ENCODE data around the gene LPCAT2.
A peak's percentile ranks its signal among the peaks of the same experiment; 100 is the strongest.

The LPCAT2 gene

DNA sequence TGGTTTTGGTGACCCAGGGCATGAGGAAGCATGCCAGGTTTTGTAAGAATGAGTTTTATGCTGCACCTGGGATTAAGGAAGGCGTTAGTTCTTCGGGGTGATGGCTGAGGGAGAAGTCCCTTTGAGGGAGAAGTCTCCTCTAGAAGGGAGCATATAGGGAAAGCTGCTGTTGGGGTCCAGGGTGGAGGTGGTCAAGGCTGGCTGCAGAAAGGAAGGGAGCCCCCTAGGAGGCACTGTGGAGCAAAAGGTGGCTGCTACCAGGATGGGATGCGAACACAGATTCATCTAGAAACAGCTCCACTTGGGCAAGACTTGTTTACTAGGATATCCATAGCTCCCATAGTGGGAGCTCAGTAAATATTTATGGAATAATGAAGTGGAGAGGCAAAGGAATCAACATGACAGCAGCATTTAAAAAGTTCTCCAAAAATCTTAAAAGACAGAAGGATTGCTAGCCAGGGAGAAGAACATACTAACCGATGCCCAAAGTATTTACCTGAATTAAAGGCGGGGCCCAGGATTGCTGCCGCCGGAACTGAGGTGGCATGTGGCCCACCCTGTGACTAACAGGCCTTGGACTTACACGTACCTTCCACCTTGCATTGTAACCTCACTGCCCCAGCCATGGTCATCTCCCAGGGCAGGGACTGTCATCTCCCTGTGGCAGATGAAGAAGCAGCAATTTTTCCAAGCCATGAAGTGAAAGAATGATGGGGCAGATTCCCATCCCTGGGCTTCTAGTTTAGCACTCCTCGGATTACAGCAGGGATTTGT lies 7.1 kb upstream of the LPCAT2 start (continued):
- TF ChIP-seq, protein P1, sequence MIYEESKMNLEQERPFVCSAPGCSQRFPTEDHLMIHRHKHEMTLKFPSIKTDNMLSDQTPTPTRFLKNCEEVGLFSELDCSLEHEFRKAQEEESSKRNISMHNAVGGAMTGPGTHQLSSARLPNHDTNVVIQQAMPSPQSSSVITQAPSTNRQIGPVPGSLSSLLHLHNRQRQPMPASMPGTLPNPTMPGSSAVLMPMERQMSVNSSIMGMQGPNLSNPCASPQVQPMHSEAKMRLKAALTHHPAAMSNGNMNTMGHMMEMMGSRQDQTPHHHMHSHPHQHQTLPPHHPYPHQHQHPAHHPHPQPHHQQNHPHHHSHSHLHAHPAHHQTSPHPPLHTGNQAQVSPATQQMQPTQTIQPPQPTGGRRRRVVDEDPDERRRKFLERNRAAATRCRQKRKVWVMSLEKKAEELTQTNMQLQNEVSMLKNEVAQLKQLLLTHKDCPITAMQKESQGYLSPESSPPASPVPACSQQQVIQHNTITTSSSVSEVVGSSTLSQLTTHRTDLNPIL (CRISPR knock-in tag; IDR thresholded peaks at IDR 0.05; ENCODE audit: low read depth), result no peak
- no peak for TF ChIP-seq ESRRG (CRISPR knock-in tag; IDR thresholded peaks at IDR 0.05)
- no peak for TF ChIP-seq ZNF565 (CRISPR knock-in tag; conservative IDR thresholded peaks at IDR 0.05; ENCODE audit: low read depth)

DNA sequence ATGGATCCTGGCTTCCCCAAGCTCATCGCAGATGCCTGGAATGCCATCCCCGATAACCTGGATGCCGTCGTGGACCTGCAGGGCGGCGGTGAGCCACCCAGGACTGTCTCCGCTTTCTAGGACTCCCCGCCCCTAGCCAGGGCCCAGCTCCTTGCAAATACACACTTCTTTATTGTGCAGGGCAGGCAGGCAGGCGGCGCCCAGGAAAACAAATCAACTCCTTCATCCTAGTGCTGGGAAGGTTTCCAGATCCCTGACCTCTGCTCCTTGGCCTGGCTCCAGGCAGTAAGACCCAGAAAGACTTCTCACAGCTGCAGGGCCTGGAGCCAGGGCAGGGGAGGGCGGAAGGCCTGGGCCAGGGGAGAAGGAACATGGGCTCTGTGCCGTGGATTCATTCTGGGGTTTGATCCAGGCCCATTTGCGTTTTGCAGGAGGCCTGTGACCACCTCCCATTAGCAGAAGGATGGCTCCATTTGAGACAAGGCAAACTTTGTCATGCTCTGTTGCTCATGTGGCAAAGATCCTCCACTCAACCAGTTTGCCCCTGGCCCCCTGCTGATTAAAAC lies 6.0 kb upstream of the LPCAT2 start:
- no peak for TF ChIP-seq TCF4 (CRISPR knock-in tag; IDR thresholded peaks at IDR 0.05; ENCODE audit: borderline replicate concordance)
- no peak for TF ChIP-seq ESRRG (CRISPR knock-in tag; IDR thresholded peaks at IDR 0.05)
- TF ChIP-seq OSR1 (CRISPR knock-in tag; IDR thresholded peaks at IDR 0.05), result no peak
- TF ChIP-seq ZFP3 (CRISPR knock-in tag; IDR thresholded peaks at IDR 0.05), result no peak
- TF ChIP-seq, protein P2, sequence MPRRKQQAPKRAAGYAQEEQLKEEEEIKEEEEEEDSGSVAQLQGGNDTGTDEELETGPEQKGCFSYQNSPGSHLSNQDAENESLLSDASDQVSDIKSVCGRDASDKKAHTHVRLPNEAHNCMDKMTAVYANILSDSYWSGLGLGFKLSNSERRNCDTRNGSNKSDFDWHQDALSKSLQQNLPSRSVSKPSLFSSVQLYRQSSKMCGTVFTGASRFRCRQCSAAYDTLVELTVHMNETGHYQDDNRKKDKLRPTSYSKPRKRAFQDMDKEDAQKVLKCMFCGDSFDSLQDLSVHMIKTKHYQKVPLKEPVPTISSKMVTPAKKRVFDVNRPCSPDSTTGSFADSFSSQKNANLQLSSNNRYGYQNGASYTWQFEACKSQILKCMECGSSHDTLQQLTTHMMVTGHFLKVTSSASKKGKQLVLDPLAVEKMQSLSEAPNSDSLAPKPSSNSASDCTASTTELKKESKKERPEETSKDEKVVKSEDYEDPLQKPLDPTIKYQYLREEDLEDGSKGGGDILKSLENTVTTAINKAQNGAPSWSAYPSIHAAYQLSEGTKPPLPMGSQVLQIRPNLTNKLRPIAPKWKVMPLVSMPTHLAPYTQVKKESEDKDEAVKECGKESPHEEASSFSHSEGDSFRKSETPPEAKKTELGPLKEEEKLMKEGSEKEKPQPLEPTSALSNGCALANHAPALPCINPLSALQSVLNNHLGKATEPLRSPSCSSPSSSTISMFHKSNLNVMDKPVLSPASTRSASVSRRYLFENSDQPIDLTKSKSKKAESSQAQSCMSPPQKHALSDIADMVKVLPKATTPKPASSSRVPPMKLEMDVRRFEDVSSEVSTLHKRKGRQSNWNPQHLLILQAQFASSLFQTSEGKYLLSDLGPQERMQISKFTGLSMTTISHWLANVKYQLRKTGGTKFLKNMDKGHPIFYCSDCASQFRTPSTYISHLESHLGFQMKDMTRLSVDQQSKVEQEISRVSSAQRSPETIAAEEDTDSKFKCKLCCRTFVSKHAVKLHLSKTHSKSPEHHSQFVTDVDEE (CRISPR knock-in tag; IDR thresholded peaks at IDR 0.05), result no peak
- no peak for TF ChIP-seq ARNTL (CRISPR knock-in tag; IDR thresholded peaks at IDR 0.05; ENCODE audit: borderline replicate concordance, low read depth)
- ATAC-seq, result peak; percentile 62

DNA sequence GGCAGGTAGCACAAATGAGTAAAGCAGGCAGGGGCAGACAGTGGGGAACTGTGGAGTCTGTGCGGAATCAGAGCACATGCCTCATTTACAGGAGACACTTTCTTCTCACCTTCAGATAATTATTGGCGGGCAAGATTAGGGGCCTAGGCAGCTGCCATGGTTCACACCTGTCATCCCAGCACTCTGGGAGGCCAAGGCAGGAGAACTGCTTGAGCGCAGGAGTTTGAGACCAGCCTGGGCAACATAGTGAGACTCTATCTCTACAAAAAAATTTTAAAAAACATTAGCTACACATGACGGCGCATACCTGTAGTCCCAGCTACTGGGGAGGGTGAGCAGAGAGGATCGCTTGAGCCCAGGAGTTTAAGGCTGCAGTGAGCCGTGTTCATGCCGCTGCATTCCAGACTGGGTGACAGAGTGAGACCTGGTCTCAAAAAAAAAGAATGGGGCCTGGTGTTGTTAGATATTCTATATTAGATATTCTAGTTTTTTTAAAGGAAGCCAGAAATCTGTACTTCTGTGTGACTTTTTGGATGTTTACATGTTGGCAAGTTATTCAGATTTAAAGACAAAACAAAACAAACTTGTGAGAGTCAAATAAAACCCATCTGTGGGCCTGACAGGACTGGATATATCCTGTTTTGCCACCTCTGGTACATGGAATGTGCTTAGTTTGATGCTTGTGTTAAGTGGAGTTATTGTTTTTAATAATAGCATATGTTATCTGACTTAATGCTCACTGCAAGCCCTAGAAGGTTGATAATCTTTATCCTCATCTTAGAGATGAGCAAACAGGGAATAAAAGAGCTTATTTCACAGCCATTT lies 4.9 kb upstream of the LPCAT2 start:
- TF ChIP-seq RARB (CRISPR knock-in tag; IDR thresholded peaks at IDR 0.05), result no peak
- no peak for TF ChIP-seq ARNTL (CRISPR knock-in tag; IDR thresholded peaks at IDR 0.05; ENCODE audit: borderline replicate concordance, low read depth)
- no peak for TF ChIP-seq ZC3H10 (CRISPR knock-in tag; IDR thresholded peaks at IDR 0.05)
- TF ChIP-seq, protein P3, sequence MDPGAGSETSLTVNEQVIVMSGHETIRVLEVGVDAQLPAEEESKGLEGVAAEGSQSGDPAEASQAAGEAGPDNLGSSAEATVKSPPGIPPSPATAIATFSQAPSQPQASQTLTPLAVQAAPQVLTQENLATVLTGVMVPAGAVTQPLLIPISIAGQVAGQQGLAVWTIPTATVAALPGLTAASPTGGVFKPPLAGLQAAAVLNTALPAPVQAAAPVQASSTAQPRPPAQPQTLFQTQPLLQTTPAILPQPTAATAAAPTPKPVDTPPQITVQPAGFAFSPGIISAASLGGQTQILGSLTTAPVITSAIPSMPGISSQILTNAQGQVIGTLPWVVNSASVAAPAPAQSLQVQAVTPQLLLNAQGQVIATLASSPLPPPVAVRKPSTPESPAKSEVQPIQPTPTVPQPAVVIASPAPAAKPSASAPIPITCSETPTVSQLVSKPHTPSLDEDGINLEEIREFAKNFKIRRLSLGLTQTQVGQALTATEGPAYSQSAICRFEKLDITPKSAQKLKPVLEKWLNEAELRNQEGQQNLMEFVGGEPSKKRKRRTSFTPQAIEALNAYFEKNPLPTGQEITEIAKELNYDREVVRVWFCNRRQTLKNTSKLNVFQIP (CRISPR knock-in tag; IDR thresholded peaks at IDR 0.05; ENCODE audit: borderline replicate concordance, low read depth), result no peak
- TF ChIP-seq SNAI2 (CRISPR knock-in tag; IDR thresholded peaks at IDR 0.05), result no peak
- TF ChIP-seq ZFP30 (CRISPR knock-in tag; IDR thresholded peaks at IDR 0.05), result no peak
- TF ChIP-seq, protein P1 (CRISPR knock-in tag; IDR thresholded peaks at IDR 0.05; ENCODE audit: low read depth), result no peak
- ATAC-seq, result no peak

DNA sequence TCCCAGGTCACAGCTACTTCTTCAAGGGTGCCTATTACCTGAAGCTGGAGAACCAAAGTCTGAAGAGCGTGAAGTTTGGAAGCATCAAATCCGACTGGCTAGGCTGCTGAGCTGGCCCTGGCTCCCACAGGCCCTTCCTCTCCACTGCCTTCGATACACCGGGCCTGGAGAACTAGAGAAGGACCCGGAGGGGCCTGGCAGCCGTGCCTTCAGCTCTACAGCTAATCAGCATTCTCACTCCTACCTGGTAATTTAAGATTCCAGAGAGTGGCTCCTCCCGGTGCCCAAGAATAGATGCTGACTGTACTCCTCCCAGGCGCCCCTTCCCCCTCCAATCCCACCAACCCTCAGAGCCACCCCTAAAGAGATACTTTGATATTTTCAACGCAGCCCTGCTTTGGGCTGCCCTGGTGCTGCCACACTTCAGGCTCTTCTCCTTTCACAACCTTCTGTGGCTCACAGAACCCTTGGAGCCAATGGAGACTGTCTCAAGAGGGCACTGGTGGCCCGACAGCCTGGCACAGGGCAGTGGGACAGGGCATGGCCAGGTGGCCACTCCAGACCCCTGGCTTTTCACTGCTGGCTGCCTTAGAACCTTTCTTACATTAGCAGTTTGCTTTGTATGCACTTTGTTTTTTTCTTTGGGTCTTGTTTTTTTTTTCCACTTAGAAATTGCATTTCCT lies 3.4 kb upstream of the LPCAT2 start:
- no peak for ATAC-seq

DNA sequence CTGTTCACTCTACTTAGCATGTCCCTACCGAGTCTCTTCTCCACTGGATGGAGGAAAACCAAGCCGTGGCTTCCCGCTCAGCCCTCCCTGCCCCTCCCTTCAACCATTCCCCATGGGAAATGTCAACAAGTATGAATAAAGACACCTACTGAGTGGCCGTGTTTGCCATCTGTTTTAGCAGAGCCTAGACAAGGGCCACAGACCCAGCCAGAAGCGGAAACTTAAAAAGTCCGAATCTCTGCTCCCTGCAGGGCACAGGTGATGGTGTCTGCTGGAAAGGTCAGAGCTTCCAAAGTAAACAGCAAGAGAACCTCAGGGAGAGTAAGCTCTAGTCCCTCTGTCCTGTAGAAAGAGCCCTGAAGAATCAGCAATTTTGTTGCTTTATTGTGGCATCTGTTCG lies 2.8 kb upstream of the LPCAT2 start:
- ATAC-seq, result no peak
- TF ChIP-seq, protein P1 (CRISPR knock-in tag; IDR thresholded peaks at IDR 0.05; ENCODE audit: low read depth), result no peak
- no peak for TF ChIP-seq SNAI2 (CRISPR knock-in tag; IDR thresholded peaks at IDR 0.05)
- TF ChIP-seq BACH2 (CRISPR knock-in tag; IDR thresholded peaks at IDR 0.05; ENCODE audit: borderline replicate concordance), result no peak
- TF ChIP-seq GLIS3 (CRISPR knock-in tag; IDR thresholded peaks at IDR 0.05), result no peak
- TF ChIP-seq ZNF565 (CRISPR knock-in tag; conservative IDR thresholded peaks at IDR 0.05; ENCODE audit: low read depth), result no peak
- no peak for TF ChIP-seq ZC3H10 (CRISPR knock-in tag; IDR thresholded peaks at IDR 0.05)
- TF ChIP-seq, protein P2 (CRISPR knock-in tag; IDR thresholded peaks at IDR 0.05), result no peak
- no peak for TF ChIP-seq ISL1 (CRISPR knock-in tag; IDR thresholded peaks at IDR 0.05)

More for the DNA sequence above, 3.4 kb upstream of the LPCAT2 start:
- no peak for TF ChIP-seq ESRRG (CRISPR knock-in tag; IDR thresholded peaks at IDR 0.05)
